ENCODE data around the gene TRPV6.

The TRPV6 gene

GRCh38 chr7:142885311-142886230 is at the start of gene TRPV6:
TRPV6 (minus strand) TSS chr7:142885745.
- no peak for DNase-seq (ENCODE audit: low spot score)

- DNase-seq (ENCODE audit: low spot score) = no peak
These were observed 48.5 kb upstream of the TRPV6 start for GRCh38 chr7:142934056-142934455.

DNA sequence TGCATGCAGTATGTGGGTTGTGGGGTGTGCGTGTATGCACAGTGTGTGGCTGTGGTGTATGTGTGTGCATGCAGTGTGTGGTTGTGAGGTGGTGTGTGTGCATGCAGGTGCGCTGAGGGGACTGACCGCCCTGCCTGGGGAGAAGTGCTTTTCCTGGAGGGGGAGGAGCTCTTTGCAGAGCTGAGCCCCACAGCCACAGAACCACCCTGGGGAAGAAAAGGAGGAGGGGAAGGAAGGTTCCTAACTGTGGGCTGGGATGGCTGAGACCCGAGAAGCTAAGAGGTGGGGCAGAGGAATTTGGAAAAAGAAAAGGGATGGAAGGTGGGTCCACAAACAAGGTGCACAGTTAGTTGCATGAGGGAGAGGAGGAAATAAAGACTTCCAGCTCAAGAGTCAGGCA is 48.1 kb upstream of the TRPV6 start, which contains the start of gene TRPV5:
Gene TRPV5 (minus strand): TSS at position 123 of the 400 bp plus-strand sequence. CDS start 287 bp downstream, outside the sequence.
- no peak for DNase-seq (ENCODE audit: low spot score)

DNA sequence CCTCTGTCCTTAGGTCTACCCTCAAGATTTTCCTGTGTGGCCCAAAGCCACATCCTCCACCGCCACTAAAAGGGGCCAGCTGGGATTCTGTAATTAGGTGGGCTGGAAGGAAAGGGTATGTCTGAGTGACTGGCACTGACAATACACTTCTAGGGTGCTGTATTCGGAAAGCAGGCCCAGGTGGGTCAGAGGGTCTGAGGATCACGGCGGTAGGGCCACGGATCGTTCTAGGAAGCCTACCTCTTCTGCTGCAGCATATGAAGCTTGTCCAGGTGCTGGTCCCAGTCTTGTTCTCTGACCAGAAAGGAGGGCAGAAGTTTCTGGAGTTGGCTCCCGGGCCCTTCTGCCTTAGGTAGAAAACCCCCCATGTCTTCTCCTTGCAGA is 47.5 kb upstream of the TRPV6 start:
- no peak for DNase-seq (ENCODE audit: low spot score)

DNA sequence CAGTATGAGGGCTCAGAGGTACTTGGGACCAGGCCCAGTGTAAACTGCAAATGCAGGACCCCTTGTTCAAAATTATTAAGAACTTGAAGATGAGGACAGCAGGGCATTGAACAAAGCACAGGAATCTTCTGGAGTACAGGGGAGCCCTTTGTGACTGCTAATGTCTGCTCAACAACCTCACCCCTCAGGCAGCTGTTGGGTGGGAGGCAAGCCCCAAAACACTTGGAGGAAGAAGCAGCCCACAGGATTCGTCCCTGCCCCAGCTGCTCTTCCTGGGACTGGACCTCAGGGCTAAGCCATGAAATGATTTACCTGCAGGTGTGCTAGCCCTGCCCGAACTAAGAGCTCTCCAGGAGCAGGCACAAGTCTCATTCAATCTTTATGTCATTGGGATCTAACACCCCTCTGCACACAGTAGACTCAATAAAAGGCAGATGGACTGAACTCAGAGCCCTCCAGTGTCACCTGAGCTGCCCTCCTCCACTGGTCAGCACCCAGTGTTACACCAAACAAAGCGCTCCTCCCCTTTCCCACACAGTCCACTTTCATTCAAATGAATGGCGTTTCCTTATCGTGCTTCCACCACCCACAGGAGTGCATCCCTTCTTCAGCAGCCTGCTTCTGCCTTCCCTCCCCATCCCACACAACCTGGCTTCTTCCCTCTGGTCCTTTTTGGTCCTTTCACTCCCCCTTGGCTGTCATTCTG is 47.0 kb upstream of the TRPV6 start:
- no peak for DNase-seq (ENCODE audit: low spot score)

DNA sequence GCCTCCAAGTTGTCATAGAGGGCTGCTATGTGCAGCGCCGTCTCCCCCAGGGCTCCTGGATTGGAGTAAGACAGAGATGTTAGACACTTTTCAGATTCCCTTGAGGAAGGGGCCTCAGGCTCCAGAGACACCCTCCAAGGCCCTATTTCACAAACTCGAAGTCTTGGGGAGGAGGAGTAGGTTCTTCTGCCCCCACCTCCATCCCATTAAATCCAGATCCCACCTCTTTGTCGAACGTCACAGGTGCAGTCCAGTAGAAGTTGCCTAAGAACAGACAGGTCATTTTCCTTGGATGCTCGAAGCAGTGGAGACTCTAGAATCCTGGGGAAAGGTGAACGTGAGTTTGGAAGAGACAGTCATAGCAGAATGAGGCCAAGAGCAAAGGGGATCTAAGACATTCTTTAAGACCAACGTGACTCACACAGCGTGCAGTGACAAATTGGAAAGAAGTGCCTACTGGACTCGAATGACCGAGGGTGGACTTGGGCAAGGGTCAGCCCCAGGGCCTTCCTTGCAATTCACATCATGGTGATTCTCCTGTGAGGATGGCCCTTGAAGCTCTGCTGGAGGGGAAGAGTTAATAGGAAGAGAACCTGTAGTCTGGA is 44.7 kb upstream of the TRPV6 start:
- no peak for DNase-seq (ENCODE audit: low spot score)

DNA sequence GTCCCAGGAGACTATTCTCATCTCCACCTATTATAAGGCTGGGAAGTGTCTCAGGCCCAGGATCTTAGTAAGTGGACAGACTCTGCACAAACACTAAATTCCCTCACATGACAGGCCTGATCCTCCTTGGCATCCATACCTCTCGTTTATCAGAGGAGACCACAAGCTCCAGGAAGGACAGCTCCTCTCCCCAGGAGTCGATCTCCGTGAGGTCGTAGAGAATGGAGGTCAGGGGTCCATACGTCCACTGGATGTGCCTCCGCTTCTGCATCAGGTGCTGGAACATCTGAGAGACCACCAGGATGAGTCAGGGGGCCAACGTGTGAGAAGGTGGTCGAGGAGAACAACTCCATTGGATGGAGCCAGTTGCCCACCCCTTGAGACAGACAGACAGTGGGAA is 42.4 kb upstream of the TRPV6 start:
- DNase-seq (ENCODE audit: low spot score) = no peak

DNA sequence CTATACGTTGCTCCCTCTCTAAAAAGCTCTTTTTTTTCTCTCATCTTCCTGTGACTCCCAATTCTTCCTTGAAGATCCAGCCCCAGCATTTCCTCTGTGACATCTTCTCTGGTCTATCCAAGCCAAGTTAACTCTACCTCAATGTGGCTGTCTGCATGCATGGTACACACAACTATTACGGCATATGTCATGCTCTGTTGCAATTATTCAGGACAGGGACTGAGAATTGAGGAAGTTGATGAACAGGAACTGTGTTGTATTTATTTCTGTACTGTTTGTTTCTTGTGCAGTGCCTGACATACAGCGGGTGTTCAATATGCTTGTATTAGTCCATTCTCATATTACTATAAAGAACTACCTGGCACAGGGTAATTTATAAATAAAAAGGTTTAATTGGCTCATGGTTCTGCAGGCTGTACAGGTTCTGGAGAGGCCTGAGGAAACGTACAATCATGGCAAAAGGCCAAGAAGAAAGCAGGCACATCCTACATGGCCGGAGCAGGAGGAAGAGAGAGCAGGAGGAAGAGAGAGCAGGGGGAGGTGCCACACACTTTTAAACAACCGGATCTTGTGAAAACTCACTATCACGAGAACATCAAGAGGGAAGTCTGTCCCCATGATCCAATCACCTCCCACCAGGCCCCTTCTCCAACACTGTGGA is 41.7 kb upstream of the TRPV6 start:
- no peak for DNase-seq (ENCODE audit: low spot score)

DNA sequence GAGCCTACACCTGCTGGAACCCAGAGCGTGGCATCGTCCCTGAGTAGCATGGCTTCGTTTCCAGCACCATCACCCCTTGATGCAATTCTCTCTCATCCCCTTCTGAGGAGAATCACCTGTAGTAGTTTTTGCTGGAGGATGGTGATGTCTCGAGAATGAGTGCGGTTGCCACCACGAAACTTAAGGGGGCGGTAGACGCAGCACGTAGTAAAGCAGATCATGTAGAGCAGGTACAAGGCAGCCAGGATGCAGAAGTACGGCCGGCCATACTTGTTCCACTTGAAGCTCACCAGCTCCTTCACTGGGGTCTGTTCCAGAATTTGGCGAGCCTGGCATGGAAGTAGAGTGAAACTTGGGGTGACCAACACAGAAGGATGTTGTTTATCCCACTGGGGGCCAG is 39.9 kb upstream of the TRPV6 start:
- DNase-seq (ENCODE audit: low spot score) = no peak

GRCh38 chr7:142923391-142923790 is 37.8 kb upstream of the TRPV6 start:
- no peak for DNase-seq (ENCODE audit: low spot score)

DNA sequence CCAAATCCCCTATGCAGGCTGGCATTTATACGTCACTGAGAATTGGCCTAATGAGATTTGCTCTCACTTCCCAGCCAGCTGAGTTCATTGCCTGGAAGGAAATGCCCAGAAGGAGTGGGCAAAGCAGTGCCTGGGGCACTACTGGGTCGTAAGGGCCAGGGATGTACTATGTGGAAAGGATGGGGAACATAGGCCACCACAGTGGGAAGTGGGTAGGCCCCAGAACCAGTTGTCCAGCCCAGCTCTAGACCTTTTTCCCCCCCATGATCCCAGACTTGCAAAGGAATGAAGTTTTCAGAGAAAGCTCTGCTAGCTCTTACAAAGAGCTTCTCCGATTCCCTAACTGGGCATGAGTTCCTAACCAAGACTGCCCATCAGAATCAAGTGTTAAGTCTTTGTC is 34.1 kb upstream of the TRPV6 start:
- DNase-seq (ENCODE audit: low spot score) = no peak

DNA sequence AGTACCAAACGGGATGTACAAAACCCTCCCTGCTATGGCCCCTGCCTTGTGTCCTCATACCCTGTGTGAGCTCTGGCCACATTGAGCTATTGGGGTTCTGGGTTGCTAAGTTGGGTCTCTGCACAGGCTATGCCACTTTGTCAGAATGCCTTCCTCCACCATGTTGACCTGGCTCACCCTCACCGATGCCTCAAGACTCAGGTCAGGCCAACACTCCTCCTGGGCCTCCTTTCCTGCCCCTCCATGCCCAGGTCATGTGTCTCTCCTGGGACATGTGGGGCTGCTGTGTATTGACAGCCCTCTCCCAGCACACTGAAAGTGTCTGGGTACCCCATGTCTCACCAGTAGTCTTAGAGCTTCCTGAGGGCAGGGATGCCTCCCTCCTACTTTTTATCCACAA is 33.4 kb upstream of the TRPV6 start:
- no peak for DNase-seq (ENCODE audit: low spot score)

DNA sequence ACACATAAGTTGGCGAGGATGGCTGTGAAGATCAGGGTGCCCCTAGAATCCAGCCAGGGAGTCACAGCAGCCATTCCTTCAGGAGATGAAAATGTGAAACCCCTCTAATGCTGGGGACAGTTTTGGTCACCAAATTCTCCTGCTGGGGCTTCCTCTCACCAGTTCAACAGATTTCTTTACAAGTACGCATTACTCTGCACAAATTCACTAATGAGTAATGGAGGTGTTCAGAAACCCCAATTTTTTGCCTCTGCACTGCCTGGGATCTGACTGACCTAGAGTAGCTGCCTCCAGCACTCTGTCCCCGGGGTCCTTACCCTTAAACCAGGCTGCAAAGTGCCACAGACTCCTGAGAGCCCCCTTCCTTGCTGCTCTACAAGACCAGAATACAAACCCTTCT is 31.9 kb upstream of the TRPV6 start:
- DNase-seq (ENCODE audit: low spot score) = no peak

- DNase-seq (ENCODE audit: low spot score) = no peak
These were observed 31.0 kb upstream of the TRPV6 start for GRCh38 chr7:142916508-142916907.

- DNase-seq (ENCODE audit: low spot score) = no peak
These were observed 29.8 kb upstream of the TRPV6 start for GRCh38 chr7:142915315-142915714.

GRCh38 chr7:142914121-142914520 is 28.6 kb upstream of the TRPV6 start:
- DNase-seq (ENCODE audit: low spot score) = no peak

- DNase-seq (ENCODE audit: low spot score) = no peak
These were observed 28.0 kb upstream of the TRPV6 start for GRCh38 chr7:142913566-142913965.

- no peak for DNase-seq (ENCODE audit: low spot score)
These were observed 27.5 kb upstream of the TRPV6 start for GRCh38 chr7:142913051-142913450.

- no peak for DNase-seq (ENCODE audit: low spot score)
These were observed 24.9 kb upstream of the TRPV6 start for GRCh38 chr7:142910481-142910880.

GRCh38 chr7:142910031-142910433 is 24.5 kb upstream of the TRPV6 start:
- no peak for DNase-seq (ENCODE audit: low spot score)

GRCh38 chr7:142908921-142909890 is 23.7 kb upstream of the TRPV6 start:
- no peak for DNase-seq (ENCODE audit: low spot score)

All from AG08396 (cell line).